ENCODE data around the gene CHKA.

Gene CHKA

DNA sequence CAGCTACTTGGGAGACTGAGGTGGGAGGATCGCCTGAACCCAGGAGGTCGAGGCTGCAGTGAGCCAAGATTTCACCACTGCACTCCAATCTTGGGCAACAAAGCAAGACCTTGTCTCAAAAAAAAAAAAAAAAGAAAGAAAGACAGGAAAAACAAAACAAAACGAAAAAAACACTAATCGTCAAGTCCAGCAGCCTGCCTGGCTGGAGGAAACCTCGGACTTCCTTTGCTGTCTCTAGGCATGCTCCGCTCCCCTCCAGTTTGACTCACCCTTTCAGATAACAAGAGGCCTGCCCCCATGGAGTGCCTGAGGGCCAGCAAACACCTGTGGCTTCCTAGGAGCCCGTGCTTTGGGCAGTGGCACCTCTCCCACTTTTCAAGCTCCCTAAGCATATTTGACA lies 28.8 kb upstream of the CHKA start:
- TF ChIP-seq, protein P1, sequence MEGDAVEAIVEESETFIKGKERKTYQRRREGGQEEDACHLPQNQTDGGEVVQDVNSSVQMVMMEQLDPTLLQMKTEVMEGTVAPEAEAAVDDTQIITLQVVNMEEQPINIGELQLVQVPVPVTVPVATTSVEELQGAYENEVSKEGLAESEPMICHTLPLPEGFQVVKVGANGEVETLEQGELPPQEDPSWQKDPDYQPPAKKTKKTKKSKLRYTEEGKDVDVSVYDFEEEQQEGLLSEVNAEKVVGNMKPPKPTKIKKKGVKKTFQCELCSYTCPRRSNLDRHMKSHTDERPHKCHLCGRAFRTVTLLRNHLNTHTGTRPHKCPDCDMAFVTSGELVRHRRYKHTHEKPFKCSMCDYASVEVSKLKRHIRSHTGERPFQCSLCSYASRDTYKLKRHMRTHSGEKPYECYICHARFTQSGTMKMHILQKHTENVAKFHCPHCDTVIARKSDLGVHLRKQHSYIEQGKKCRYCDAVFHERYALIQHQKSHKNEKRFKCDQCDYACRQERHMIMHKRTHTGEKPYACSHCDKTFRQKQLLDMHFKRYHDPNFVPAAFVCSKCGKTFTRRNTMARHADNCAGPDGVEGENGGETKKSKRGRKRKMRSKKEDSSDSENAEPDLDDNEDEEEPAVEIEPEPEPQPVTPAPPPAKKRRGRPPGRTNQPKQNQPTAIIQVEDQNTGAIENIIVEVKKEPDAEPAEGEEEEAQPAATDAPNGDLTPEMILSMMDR (IDR thresholded peaks at IDR 0.05; ENCODE audit: low read depth, low read length), result no peak
- DNase-seq (ENCODE audit: low read depth in 2 of 2), result peak; percentile 74 to 93
- H3K4me3 ChIP-seq (replicated peaks in 1 of 2; ENCODE audit: low read depth in 2 of 2, low read length in 2 of 2), result no peak overlapping the region

GRCh38 chr11:68149417-68149816 lies 28.2 kb upstream of the CHKA start:
- no peak for DNase-seq (ENCODE audit: low read depth in 2 of 2)
- TF ChIP-seq, protein P1 (IDR thresholded peaks at IDR 0.05; ENCODE audit: low read depth, low read length), result no peak
- H3K4me3 ChIP-seq (replicated peaks in 1 of 2; ENCODE audit: low read depth in 2 of 2, low read length in 2 of 2), result no peak overlapping the region

DNA sequence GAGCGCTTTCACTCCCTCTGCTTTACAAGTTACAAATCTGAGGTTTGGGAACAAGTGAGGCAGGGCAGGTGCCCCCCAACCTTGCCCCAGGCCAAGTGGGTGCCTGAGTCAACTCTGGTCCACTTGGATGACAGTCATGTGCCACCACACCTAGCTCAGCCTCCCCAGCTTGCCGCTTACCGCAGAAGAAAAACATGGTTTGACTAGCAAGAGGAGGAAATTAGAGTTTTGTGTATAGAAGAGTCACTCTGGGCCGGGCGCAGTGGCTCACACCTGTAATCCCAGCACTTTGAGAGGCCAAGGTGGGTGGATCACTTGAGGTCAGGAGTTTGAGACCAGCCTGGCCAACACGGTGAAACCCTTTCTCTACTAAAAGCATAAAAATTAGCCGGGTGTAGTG lies 27.7 kb upstream of the CHKA start:
- no peak for DNase-seq (ENCODE audit: low read depth in 2 of 2)
- TF ChIP-seq, protein P1 (IDR thresholded peaks at IDR 0.05; ENCODE audit: low read depth, low read length), result no peak
- H3K4me3 ChIP-seq (replicated peaks in 1 of 2; ENCODE audit: low read depth in 2 of 2, low read length in 2 of 2), result no peak overlapping the region

- no peak overlapping the region for H3K4me3 ChIP-seq (replicated peaks in 1 of 2; ENCODE audit: low read depth in 2 of 2, low read length in 2 of 2)
- TF ChIP-seq, protein P1 (IDR thresholded peaks at IDR 0.05; ENCODE audit: low read depth, low read length), result no peak
- DNase-seq (ENCODE audit: low read depth in 2 of 2), result no peak
These were observed 27.1 kb upstream of the CHKA start for GRCh38 chr11:68148071-68148805.

- H3K4me3 ChIP-seq (replicated peaks in 1 of 2; ENCODE audit: low read depth in 2 of 2, low read length in 2 of 2), result no peak overlapping the region
- peak; percentile 22 to 61 for DNase-seq (ENCODE audit: low read depth in 2 of 2)
- TF ChIP-seq, protein P1 (IDR thresholded peaks at IDR 0.05; ENCODE audit: low read depth, low read length), result no peak
These were observed 25.7 kb upstream of the CHKA start for GRCh38 chr11:68146704-68147474.

GRCh38 chr11:68146010-68146540 lies 24.9 kb upstream of the CHKA start:
- TF ChIP-seq, protein P1 (IDR thresholded peaks at IDR 0.05; ENCODE audit: low read depth, low read length), result no peak
- no peak overlapping the region for H3K4me3 ChIP-seq (replicated peaks in 1 of 2; ENCODE audit: low read depth in 2 of 2, low read length in 2 of 2)
- DNase-seq (ENCODE audit: low read depth in 2 of 2), result peak in 1 of 2 donors; percentile 38
